HepG2 (cell line): ENCODE measurements around the gene CACNA1H. TPM values are rescaled to one million over a fixed set of nuclear protein-coding genes. Genes with fewer than 3 reads are reported as not detected.

Source experiments
- ATAC-seq: fragments of 200-7000 bp; cut with Tn5 transposase; 3 replicates; pipeline ENCODE4 v1.9.1; 2020; ENCODE audit warnings: mild to moderate bottlenecking, moderate library complexity
- BruUV-seq: library from RNA; stranded (reverse); fragments of 400-500 nt; replicated peaks from 2 replicates; lab custom pipeline; 2021; lab: Mats Ljungman, UMichigan
- CTCF ChIA-PET: fragments of 300-600 bp; formaldehyde crosslinking; extraction: SDS; loops from one replicate; lab custom pipeline; 2021; ENCODE audit warnings: low total read pairs, inconsistent platforms, low intra/inter-chr PET ratio; lab: Yijun Ruan, JAX
- POLR2A ChIA-PET: fragments of 350-600 bp; sonication (Branson Sonifier 250); formaldehyde crosslinking; loops from one replicate; lab custom pipeline; 2020; ENCODE audit warnings: antibody characterized with exemption, inconsistent platforms; lab: Yijun Ruan, JAX
- DNase-seq: peaks from one replicate; pipeline ENCODE4 v3.0.0-alpha.2; 2015; ENCODE audit warnings: low spot score
- FAIRE-seq: peaks from 3 replicates; lab custom pipeline; 2011; peaks lifted over from hg19 to GRCh38; lab: Jason Lieb, UNC
- H2AFZ ChIP-seq: one replicate; pipeline ENCODE4 v1.6.1; 2011; ENCODE audit warnings: low read length, inconsistent platforms
- H3K27ac ChIP-seq: fragments of 300-600 bp; 3 replicates; pipeline ENCODE4 v1.8.0; 2011; ENCODE audit warnings: mixed run types, mild to moderate bottlenecking, mixed read lengths, low read length, inconsistent platforms; ENCODE audit not compliant: insufficient read depth; ENCODE audit errors: extremely low read length
- H3K27me3 ChIP-seq, 2 experiments: fragments of 200-600 bp in 1 of 2; 2 replicates in 1 of 2; 3 replicates in 1 of 2; pipeline versions ENCODE4 v1.6.0 to v1.8.0; 2011; ENCODE audit warnings: low read length in 2 of 2, mild to moderate bottlenecking in 2 of 2, moderate library complexity in 2 of 2, inconsistent platforms in 1 of 2; ENCODE audit not compliant: insufficient read depth in 2 of 2, control insufficient read depth in 1 of 2
- H3K36me3 ChIP-seq, 2 experiments: fragments of 200-600 bp in 1 of 2; replicated peaks in 1 of 2; 2 replicates in 1 of 2; 3 replicates in 1 of 2; pipeline versions ENCODE4 v1.5.1 to v1.8.0; 2011; ENCODE audit warnings: low read length in 2 of 2, inconsistent platforms in 1 of 2; ENCODE audit not compliant: insufficient read depth in 2 of 2, control insufficient read depth in 1 of 2
- H3K4me1 ChIP-seq: 2 replicates; pipeline ENCODE4 v1.5.1; 2012; ENCODE audit warnings: low read length, inconsistent platforms; ENCODE audit not compliant: insufficient read depth
- H3K4me2 ChIP-seq: 2 replicates; pipeline ENCODE4 v1.6.0; 2011; ENCODE audit warnings: low read depth, low read length, inconsistent platforms
- H3K4me3 ChIP-seq, 3 experiments: fragments of 200-600 bp in 1 of 3; sonication (generic), shearing (Covaris generic) in 1 of 3; replicated peaks in 1 of 3; 2 replicates each; pipeline ENCODE4 v1.5.1; 2011 to 2016; ENCODE audit warnings: low read length in 3 of 3, inconsistent platforms in 2 of 3, low read depth in 2 of 3, mild to moderate bottlenecking in 2 of 3, control low read depth in 1 of 3, mixed read lengths in 1 of 3; ENCODE audit not compliant: insufficient read depth in 1 of 3
- H3K79me2 ChIP-seq: one replicate; pipeline ENCODE4 v1.6.1; 2011; ENCODE audit warnings: low read length, inconsistent platforms; ENCODE audit not compliant: insufficient read depth
- H3K9ac ChIP-seq: 2 replicates; pipeline ENCODE4 v1.6.0; 2011; ENCODE audit warnings: mild to moderate bottlenecking, low read depth, low read length, inconsistent platforms; ENCODE audit not compliant: insufficient read depth
- H3K9me3 ChIP-seq: 2 replicates; pipeline ENCODE4 v1.5.1; 2012; ENCODE audit warnings: mild to moderate bottlenecking, low read length
- H4K20me1 ChIP-seq: 2 replicates; pipeline ENCODE4 v1.6.0; 2011; ENCODE audit warnings: inconsistent platforms, mild to moderate bottlenecking, low read length, moderate library complexity; ENCODE audit not compliant: insufficient read depth
- CENPBD1 ChIP-seq: sonication (generic); formaldehyde crosslinking; IDR thresholded peaks from 2 replicates; pipeline ENCODE4 v1.8.0; 2022; ENCODE audit warnings: missing genetic modification reagents, low read depth, mild to moderate bottlenecking, borderline replicate concordance
- GZF1 ChIP-seq: sonication (generic); formaldehyde crosslinking; IDR thresholded peaks from 2 replicates; pipeline ENCODE4 v1.5.1; 2020; ENCODE audit warnings: mild to moderate bottlenecking, missing genetic modification reagents
- NFKBIZ ChIP-seq: IDR thresholded peaks from 2 replicates; pipeline ENCODE4 v1.6.1; 2018; ENCODE audit warnings: missing genetic modification reagents, missing compliant biosample characterization
- RNF219 ChIP-seq: sonication (generic); formaldehyde crosslinking; IDR thresholded peaks from 2 replicates; pipeline ENCODE4 v1.5.0; 2020; ENCODE audit warnings: mild to moderate bottlenecking, missing genetic modification reagents
- TAF1 ChIP-seq: sonication (generic); formaldehyde crosslinking; IDR thresholded peaks from 2 replicates; pipeline ENCODE4 v1.4.0; 2020; ENCODE audit warnings: missing genetic modification reagents
- ZNF24 ChIP-seq: fragments of 450-650 bp; IDR thresholded peaks from 2 replicates; pipeline ENCODE4 v1.6.1; 2017; ENCODE audit warnings: antibody characterized with exemption, mild to moderate bottlenecking
- ZNF564 ChIP-seq: sonication (generic); formaldehyde crosslinking; IDR thresholded peaks from 2 replicates; pipeline ENCODE4 v1.8.1; 2023; ENCODE audit warnings: mild to moderate bottlenecking, missing genetic modification reagents
- WGBS: methylation state at CpG from one replicate; pipeline ENCODE4 v1.1.6; 2017; ENCODE audit warnings: low lambda C conversion rate; 5-methylcytosine and 5-hydroxymethylcytosine counted together
- in situ Hi-C: cut with HindIII; loops from 2 replicates; pipeline ENCODE4 v1.10.0; 2017; ENCODE audit warnings: low pct_unique_long_range_greater_than_20kb; ENCODE audit not compliant: extremely low pct_ligation_motif_present
- intact Hi-C: fragments of 100-400 bp; cut with micrococcal nuclease; formaldehyde crosslinking; loops from one replicate; pipeline ENCODE4 v1.10.0; 2022; ENCODE audit not compliant: unreplicated experiment
- polyA plus RNA-seq, 8 experiments: library from polyadenylated mRNA; depleted of rRNA in 3 of 8; stranded (reverse) in 7 of 8; unstranded in 1 of 8; fragments of >200 nt; fragmentation: Illumina TruSeq in 4 of 8; extraction: Trizol in 4 of 8; gene quantifications; 2 replicates each; pipeline versions ENCODE4 v1.2.1 to v1.2.3, GENCODE V29; 2011 to 2016; ENCODE audit warnings: low read depth in 4 of 8, missing spikeins in 1 of 8, mixed read lengths in 1 of 8; ENCODE audit not compliant: insufficient read depth in 1 of 8
- total RNA-seq, 5 experiments: library from RNA; depleted of rRNA; stranded (reverse); fragments of >200 nt; fragmentation: Illumina TruSeq; extraction: Trizol; gene quantifications; 2 replicates each; pipeline ENCODE4 v1.2.3, GENCODE V29; 2016; ENCODE audit warnings: low read depth in 1 of 5

Gene CACNA1H
- total and polyA plus RNA-seq, 2 of the 13 experiments (the other 11 are each of a cell fraction or from before 2014, with no cell fraction given), result 0.40 to 1.8 TPM

GRCh38 chr16:1177750-1178149 lies 24.8 kb downstream of the CACNA1H start (continued):
- no peak for TF ChIP-seq RNF219

- ChIA-PET POLR2A (no interaction called here), CTCF (no interaction called here)
- Histone ChIP-seq H4K20me1 (peaks cover 9% of the 10 kb centered on the region; the same call in 1 of the 2 replicates), H3K9ac (no peak overlapping the region), H3K27ac (no peak overlapping the region), H3K4me3 (no peak overlapping the region), H3K9me3 (no peaks in the 10 kb centered on the region), H3K4me2 (no peak overlapping the region), H3K36me3 (no peaks in the 10 kb centered on the region), H3K27me3 (peaks cover 0 to 55% of the 10 kb centered on the region in 2 experiments), H3K4me1 (peaks cover 44% of the 10 kb centered on the region), H2AFZ (no peak overlapping the region), H3K79me2 (no peaks in the 10 kb centered on the region)
- TF ChIP-seq ZNF564 (CRISPR knock-in tag) (no peak), ZNF24 (no peak), TAF1 (no peak), CENPBD1 (CRISPR knock-in tag) (no peak), NFKBIZ (CRISPR knock-in tag) (no peak), GZF1 (CRISPR knock-in tag) (no peak)
- WGBS, result 52% methylated on average over 5 of the region's 21 CpGs
- intact Hi-C loops (no loop called here), in situ Hi-C loops (no loop called here)
- BruUV-seq, result no TSS peak
- no peak for DNase-seq
- no peak for FAIRE-seq
- ATAC-seq, result no peak
These were observed 25.5 kb downstream of the CACNA1H start for GRCh38 chr16:1178295-1178910.
